GM18858 (cell line): ENCODE results near the gene ITPR3.

Source experiments
- ATAC-seq: cut with Tn5 transposase; IDR thresholded peaks from one replicate; pipeline ENCODE4 v1.9.1; 2021; ENCODE audit not compliant: unreplicated experiment

Gene ITPR3

GRCh38 chr6:33727932-33728331 is 106.8 kb downstream of the ITPR3 start:
- no peak for ATAC-seq

- ATAC-seq = no peak
Measured at GRCh38 chr6:33728438-33728837, 107.3 kb downstream of the ITPR3 start.

GRCh38 chr6:33729059-33729458 is 107.9 kb downstream of the ITPR3 start:
- no peak for ATAC-seq

- ATAC-seq = no peak
Measured at GRCh38 chr6:33730611-33731010, 109.5 kb downstream of the ITPR3 start.

GRCh38 chr6:33731035-33731434 is 109.9 kb downstream of the ITPR3 start:
- ATAC-seq = no peak

- no peak for ATAC-seq
Measured at GRCh38 chr6:33731751-33732282, 110.7 kb downstream of the ITPR3 start.

GRCh38 chr6:33732385-33732784 is 111.3 kb downstream of the ITPR3 start:
- ATAC-seq = no peak

- no peak for ATAC-seq
Measured at GRCh38 chr6:33732817-33733708, 111.9 kb downstream of the ITPR3 start.

GRCh38 chr6:33733709-33734007 is 112.5 kb downstream of the ITPR3 start:
- no peak for ATAC-seq

GRCh38 chr6:33735216-33735615 is 114.1 kb downstream of the ITPR3 start:
- ATAC-seq = no peak

- ATAC-seq = no peak
Measured at GRCh38 chr6:33737267-33738026, 116.3 kb downstream of the ITPR3 start.

GRCh38 chr6:33738153-33738552 is 117.0 kb downstream of the ITPR3 start:
- no peak for ATAC-seq

- no peak for ATAC-seq
Measured at GRCh38 chr6:33738879-33739278, 117.8 kb downstream of the ITPR3 start.

- no peak for ATAC-seq
Measured at GRCh38 chr6:33739571-33739970, 118.4 kb downstream of the ITPR3 start.

GRCh38 chr6:33740204-33740608 is 119.1 kb downstream of the ITPR3 start:
- ATAC-seq = no peak

GRCh38 chr6:33740794-33741193 is 119.7 kb downstream of the ITPR3 start:
- no peak for ATAC-seq

- ATAC-seq = no peak
Measured at GRCh38 chr6:33742092-33742491, 121.0 kb downstream of the ITPR3 start.

- no peak for ATAC-seq
Measured at GRCh38 chr6:33742837-33743236, 121.7 kb downstream of the ITPR3 start.

- no peak for ATAC-seq
Measured at GRCh38 chr6:33744001-33744848, 123.1 kb downstream of the ITPR3 start.

GRCh38 chr6:33744895-33745546 is 123.9 kb downstream of the ITPR3 start:
- ATAC-seq = no peak

GRCh38 chr6:33745548-33745947 is 124.4 kb downstream of the ITPR3 start:
- ATAC-seq = no peak
